Activated CD8-positive, alpha-beta T cell treated with anti-CD3 and anti-CD28 coated beads, Interleukin-2, amount 10 ng/mL, durations not matched to agents 7 days and 5 days (primary cell): ENCODE measurements around the gene VEPH1. TPM values are rescaled to one million over a fixed set of nuclear protein-coding genes. Genes with fewer than 3 reads are reported as not detected.

Experiments used
- ATAC-seq: fragments of 150-1000 bp; cut with Tn5 transposase; one replicate; pipeline ENCODE4 v1.10.0; 2021; ENCODE audit warnings: moderate library complexity
- CTCF ChIA-PET: fragments of 350-600 bp; sonication (Branson Sonifier 250); formaldehyde crosslinking; loops from one replicate; lab custom pipeline; 2021; ENCODE audit warnings: antibody characterized with exemption; lab: Charles Lee
- POLR2A ChIA-PET: fragments of 350-600 bp; sonication (Branson Sonifier 250); formaldehyde crosslinking; loops from one replicate; lab custom pipeline; 2021; ENCODE audit warnings: antibody characterized with exemption; lab: Charles Lee
- DNase-seq: peaks from one replicate; pipeline ENCODE4 v3.0.0-alpha.2; 2020
- H3K27ac Mint-ChIP-seq: one replicate; pipeline ENCODE4 v1.8.0; 2021; ENCODE audit warnings: mild to moderate bottlenecking, mixed read lengths
- H3K27me3 Mint-ChIP-seq: one replicate; pipeline ENCODE4 v1.8.0; 2021; ENCODE audit warnings: low read depth, mixed read lengths
- H3K36me3 Mint-ChIP-seq: one replicate; pipeline ENCODE4 v1.8.0; 2021; ENCODE audit warnings: low read depth, mixed read lengths
- H3K4me1 Mint-ChIP-seq: one replicate; pipeline ENCODE4 v1.8.0; 2021; ENCODE audit warnings: low read depth, mixed read lengths
- H3K4me3 Mint-ChIP-seq: one replicate; pipeline ENCODE4 v1.8.0; 2021; ENCODE audit warnings: mild to moderate bottlenecking, mixed read lengths
- H3K9me3 Mint-ChIP-seq: one replicate; pipeline ENCODE4 v1.8.0; 2022; ENCODE audit warnings: mixed read lengths; ENCODE audit not compliant: insufficient read depth
- total RNA-seq, 2 experiments: library from RNA; stranded (reverse); gene quantifications; one replicate each; pipeline ENCODE4 v1.2.3, GENCODE V29; 2021

VEPH1 gene
- total RNA-seq, result not detected

DNA sequence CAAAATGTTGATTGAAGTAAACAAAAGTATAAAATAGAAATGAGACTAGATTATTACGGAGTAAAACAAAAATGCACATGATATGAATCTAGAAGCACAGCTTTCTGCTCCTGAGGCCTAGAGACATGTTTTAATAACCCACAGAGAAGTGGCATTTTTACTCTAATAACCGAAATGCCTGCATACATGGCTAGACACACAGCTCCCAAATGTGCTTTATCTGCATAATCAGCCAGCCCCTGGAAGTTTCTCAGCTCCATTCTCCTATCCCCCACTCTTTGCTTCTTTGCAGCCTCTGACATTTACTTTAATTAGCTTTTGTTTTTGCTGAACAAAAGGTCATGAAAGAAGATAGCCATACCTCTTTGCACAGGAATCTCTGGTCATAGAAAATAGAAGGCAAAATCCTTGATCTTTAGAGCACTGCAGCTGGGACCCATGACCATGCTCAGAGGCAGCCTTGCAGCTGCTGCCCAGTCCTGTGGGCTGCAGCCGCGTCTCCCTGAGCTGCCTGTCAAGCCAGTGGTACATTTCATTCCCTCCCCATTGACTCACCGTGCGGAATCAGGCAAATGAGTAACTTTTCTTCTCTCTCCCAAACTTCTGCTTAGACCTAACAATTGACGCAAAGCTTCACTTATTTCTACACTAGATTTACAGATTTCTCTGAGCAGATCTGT is at the start of gene VEPH1:
Gene VEPH1, minus strand, starts transcription at position 501 of the 680 bp plus-strand sequence. CDS start 8,067 bp downstream, outside the sequence.
- H3K27me3 Mint-ChIP-seq, result peaks cover 22% of the 10 kb centered on the region
- no peaks in the 10 kb centered on the region for H3K36me3 Mint-ChIP-seq
- ChIA-PET CTCF (no interaction called here), POLR2A (no interaction called here)
- DNase-seq, result no peak
- no peak for ATAC-seq
- H3K9me3 Mint-ChIP-seq, result no peaks in the 10 kb centered on the region
- no peak within 1 kb of the TSS for H3K4me3 Mint-ChIP-seq
- H3K27ac Mint-ChIP-seq, result no peak within 1 kb of the TSS
- H3K4me1 Mint-ChIP-seq, result no peaks in the 10 kb centered on the region

- H3K4me3 Mint-ChIP-seq, result no peak overlapping the region
- no peaks in the 10 kb centered on the region for H3K36me3 Mint-ChIP-seq
- H3K4me1 Mint-ChIP-seq, result no peaks in the 10 kb centered on the region
- no peak overlapping the region for H3K27ac Mint-ChIP-seq
- ChIA-PET POLR2A (no interaction called here), CTCF (interaction anchor here (1.1 kb wide), 1 partner anchor 20 kb away, joined by 3 read pairs; no protein-coding TSS in a partner anchor)
- no peak for ATAC-seq
- no peaks in the 10 kb centered on the region for H3K9me3 Mint-ChIP-seq
- DNase-seq, result no peak
- H3K27me3 Mint-ChIP-seq, result peaks cover 2% of the 10 kb centered on the region
Measured at GRCh38 chr3:157551961-157552360, 48.7 kb upstream of the VEPH1 start.

DNA sequence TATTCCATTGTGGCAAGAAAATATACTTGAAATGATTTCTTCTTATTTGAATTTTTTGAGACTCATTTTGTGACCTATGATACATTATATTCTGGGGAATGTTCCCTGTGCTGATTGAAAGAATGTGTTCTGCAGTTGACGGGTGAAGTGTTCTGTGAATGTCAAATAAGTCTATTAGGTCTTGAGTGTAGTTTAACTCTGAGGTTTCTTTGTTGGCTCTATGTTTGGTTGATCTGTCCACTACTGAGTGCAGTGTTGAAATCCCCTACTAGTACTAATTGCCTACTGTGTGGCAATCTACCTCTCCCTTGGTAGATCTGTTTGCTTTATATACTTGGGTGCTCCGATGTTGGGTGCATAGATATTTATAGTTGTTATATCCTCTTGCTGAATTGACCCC is 46.3 kb upstream of the VEPH1 start:
- Mint-ChIP-seq H3K27me3 (no peaks in the 10 kb centered on the region), H3K27ac (no peak overlapping the region), H3K9me3 (no peaks in the 10 kb centered on the region), H3K4me1 (no peaks in the 10 kb centered on the region), H3K36me3 (no peaks in the 10 kb centered on the region), H3K4me3 (no peak overlapping the region)
- DNase-seq (no peak), ATAC-seq (no peak)
- ChIA-PET CTCF (no interaction called here), POLR2A (no interaction called here)

DNA sequence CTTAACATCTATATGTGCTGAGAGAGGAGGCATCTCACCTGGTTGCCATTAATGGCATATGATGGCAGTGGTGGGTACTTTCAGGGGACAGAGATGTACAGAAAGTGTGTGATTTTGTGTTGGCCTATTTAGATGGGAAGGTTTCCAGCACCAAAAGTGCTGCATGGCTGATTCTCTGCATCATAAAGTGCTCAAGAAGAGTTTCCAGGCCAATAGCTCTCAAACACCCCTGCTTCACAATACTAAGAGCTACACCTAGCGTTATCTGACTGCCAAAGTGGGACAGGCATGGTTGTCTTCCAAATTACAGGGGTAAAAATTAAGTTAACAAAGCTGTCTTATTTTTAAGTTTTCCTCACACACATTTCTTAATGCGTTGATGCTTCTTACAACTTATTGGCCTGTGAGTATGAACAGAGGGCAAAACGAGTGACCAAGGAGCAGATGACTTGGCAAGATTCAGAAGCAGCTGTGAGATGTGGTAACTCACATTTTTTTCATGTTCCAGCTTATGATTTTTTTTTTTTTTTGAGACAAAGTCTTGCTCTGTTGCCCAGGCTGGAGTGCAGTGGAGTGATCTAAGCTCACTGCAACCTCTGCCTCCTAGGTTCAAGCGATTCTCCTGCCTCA is 41.4 kb upstream of the VEPH1 start:
- H3K4me3 Mint-ChIP-seq, result no peak overlapping the region
- ChIA-PET POLR2A (no interaction called here), CTCF (interaction anchor here (1.1 to 1.4 kb wide), 2 partner anchors 12 to 13 kb away, joined by 3 to 7 read pairs; no protein-coding TSS in a partner anchor)
- ATAC-seq (no peak), DNase-seq (no peak)
- no peaks in the 10 kb centered on the region for H3K4me1 Mint-ChIP-seq
- H3K27ac Mint-ChIP-seq, result no peak overlapping the region
- H3K27me3 Mint-ChIP-seq, result peaks cover 2% of the 10 kb centered on the region
- no peaks in the 10 kb centered on the region for H3K9me3 Mint-ChIP-seq
- H3K36me3 Mint-ChIP-seq, result no peaks in the 10 kb centered on the region

GRCh38 chr3:157543501-157544035 is 40.4 kb upstream of the VEPH1 start:
- ATAC-seq (no peak), DNase-seq (no peak)
- POLR2A ChIA-PET, result no interaction called here
- Mint-ChIP-seq H3K27me3 (peaks cover 2% of the 10 kb centered on the region), H3K27ac (no peak overlapping the region), H3K4me1 (no peaks in the 10 kb centered on the region), H3K9me3 (no peaks in the 10 kb centered on the region), H3K4me3 (no peak overlapping the region), H3K36me3 (no peaks in the 10 kb centered on the region)
- CTCF ChIA-PET, result interaction anchor here (1.5 kb wide), 1 partner anchor 11 kb away, joined by 5 read pairs; no protein-coding TSS in a partner anchor

- Mint-ChIP-seq H3K27ac (no peak overlapping the region), H3K27me3 (peaks cover 2% of the 10 kb centered on the region), H3K4me3 (no peak overlapping the region), H3K4me1 (no peaks in the 10 kb centered on the region), H3K9me3 (no peaks in the 10 kb centered on the region), H3K36me3 (no peaks in the 10 kb centered on the region)
- DNase-seq (no peak), ATAC-seq (no peak)
- ChIA-PET POLR2A (no interaction called here), CTCF (interaction anchor here (0.6 to 1.5 kb wide), 3 partner anchors 10 to 574 kb away, joined by 3 to 5 read pairs (median 4); no protein-coding TSS in a partner anchor)
Measured at GRCh38 chr3:157542711-157543500, 39.7 kb upstream of the VEPH1 start.

GRCh38 chr3:157541506-157542236 is 38.5 kb upstream of the VEPH1 start:
- Mint-ChIP-seq H3K36me3 (no peaks in the 10 kb centered on the region), H3K4me3 (no peak overlapping the region), H3K4me1 (no peaks in the 10 kb centered on the region), H3K9me3 (no peaks in the 10 kb centered on the region), H3K27ac (no peak overlapping the region), H3K27me3 (peaks cover 6% of the 10 kb centered on the region)
- CTCF ChIA-PET, result no interaction called here
- POLR2A ChIA-PET, result no interaction called here
- DNase-seq, result no peak
- ATAC-seq, result no peak

GRCh38 chr3:157540656-157541055 is 37.4 kb upstream of the VEPH1 start:
- ChIA-PET POLR2A (no interaction called here), CTCF (no interaction called here)
- ATAC-seq (no peak), DNase-seq (no peak)
- Mint-ChIP-seq H3K9me3 (no peaks in the 10 kb centered on the region), H3K27ac (no peak overlapping the region), H3K4me1 (no peaks in the 10 kb centered on the region), H3K4me3 (no peak overlapping the region), H3K27me3 (peaks cover 7% of the 10 kb centered on the region), H3K36me3 (no peaks in the 10 kb centered on the region)

DNA sequence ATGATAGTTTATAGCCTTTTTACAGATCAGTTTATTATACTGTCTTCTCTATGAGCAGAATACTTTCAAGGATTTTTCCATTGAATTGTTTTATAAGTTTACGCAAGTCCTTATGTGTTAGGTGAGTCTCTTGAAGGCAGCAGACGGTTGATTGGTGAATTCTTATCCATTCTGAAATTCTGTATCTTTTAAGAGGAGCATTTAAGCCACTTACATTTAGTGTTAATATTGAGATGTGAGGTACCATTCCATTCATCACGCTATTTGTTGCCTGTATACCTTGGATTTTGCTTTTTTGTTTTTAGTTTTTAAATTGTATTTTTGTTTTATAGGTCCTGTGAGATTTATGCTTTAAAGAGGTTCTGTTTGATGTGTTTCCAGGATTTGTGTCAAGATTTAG is 32.5 kb upstream of the VEPH1 start:
- peaks cover 5% of the 10 kb centered on the region for H3K27me3 Mint-ChIP-seq
- H3K36me3 Mint-ChIP-seq, result no peaks in the 10 kb centered on the region
- no peak overlapping the region for H3K27ac Mint-ChIP-seq
- no peak for ATAC-seq
- CTCF ChIA-PET, result no interaction called here
- POLR2A ChIA-PET, result no interaction called here
- no peaks in the 10 kb centered on the region for H3K9me3 Mint-ChIP-seq
- H3K4me1 Mint-ChIP-seq, result no peaks in the 10 kb centered on the region
- H3K4me3 Mint-ChIP-seq, result no peak overlapping the region
- DNase-seq, result no peak

- Mint-ChIP-seq H3K4me1 (no peaks in the 10 kb centered on the region), H3K27me3 (peaks cover 5% of the 10 kb centered on the region), H3K36me3 (no peaks in the 10 kb centered on the region), H3K9me3 (no peaks in the 10 kb centered on the region), H3K27ac (no peak overlapping the region), H3K4me3 (no peak overlapping the region)
- CTCF ChIA-PET, result interaction anchor here (4.0 kb wide), 1 partner anchor 39 kb away, joined by 77 read pairs; no protein-coding TSS in a partner anchor
- ATAC-seq (no peak), DNase-seq (no peak)
- POLR2A ChIA-PET, result no interaction called here
Measured at GRCh38 chr3:157534725-157535161, 31.5 kb upstream of the VEPH1 start.
